Panc1 (cell line): ENCODE measurements around the gene CC2D1A.

ENCODE experiments used
- CTCF ChIP-seq: fragments of 450-650 bp; IDR thresholded peaks from 2 replicates; pipeline ENCODE4 v1.5.1; 2017; ENCODE audit warnings: mild to moderate bottlenecking
- POLR2AphosphoS5 ChIP-seq: IDR thresholded peaks from 2 replicates; pipeline ENCODE4 v1.6.1; 2012; ENCODE audit warnings: mild to moderate bottlenecking, low read depth, low read length, moderate library complexity

GRCh38 chr19:13905634-13906520 is at the start of gene CC2D1A, which contains the start of gene BRME1:
- TF ChIP-seq CTCF (no peak), POLR2AphosphoS5 (no peak)
